Measurements from ENCODE around the gene NEUROD6.

The NEUROD6 gene

GRCh38 chr7:31340603-31341002, at the start of gene NEUROD6:
Gene NEUROD6 (minus strand): TSS chr7:31340726. CDS start chr7:31339268, 1,458 bp downstream.
- DNase-seq: no peak
- in situ Hi-C loops (cut with MboI; ENCODE audit: low pct_unique_long_range_greater_than_20kb, low sequenced_read_pairs): no loop called here

GRCh38 chr7:31384466-31384865, 43.9 kb upstream of the NEUROD6 start:
- in situ Hi-C loops (cut with MboI; ENCODE audit: low pct_unique_long_range_greater_than_20kb, low sequenced_read_pairs): no loop called here

GRCh38 chr7:31382722-31383121, 42.2 kb upstream of the NEUROD6 start:
- no peak for DNase-seq
- in situ Hi-C loops (cut with MboI; ENCODE audit: low pct_unique_long_range_greater_than_20kb, low sequenced_read_pairs): no loop called here

More at GRCh38 chr7:31384466-31384865, 43.9 kb upstream of the NEUROD6 start:
- no peak for DNase-seq

- DNase-seq: peak; percentile 35
- in situ Hi-C loops (cut with MboI; ENCODE audit: low pct_unique_long_range_greater_than_20kb, low sequenced_read_pairs): no loop called here
These were observed 33.1 kb upstream of the NEUROD6 start for GRCh38 chr7:31373337-31374289.

- in situ Hi-C loops (cut with MboI; ENCODE audit: low pct_unique_long_range_greater_than_20kb, low sequenced_read_pairs): no loop called here
These were observed 31.9 kb upstream of the NEUROD6 start for GRCh38 chr7:31372231-31372959.

GRCh38 chr7:31371621-31372020, 31.1 kb upstream of the NEUROD6 start:
- DNase-seq: no peak
- in situ Hi-C loops (cut with MboI; ENCODE audit: low pct_unique_long_range_greater_than_20kb, low sequenced_read_pairs): no loop called here

More at GRCh38 chr7:31372231-31372959, 31.9 kb upstream of the NEUROD6 start:
- no peak for DNase-seq

- no peak for DNase-seq
- in situ Hi-C loops (cut with MboI; ENCODE audit: low pct_unique_long_range_greater_than_20kb, low sequenced_read_pairs): no loop called here
These were observed 30.1 kb upstream of the NEUROD6 start for GRCh38 chr7:31370609-31371008.

- in situ Hi-C loops (cut with MboI; ENCODE audit: low pct_unique_long_range_greater_than_20kb, low sequenced_read_pairs): no loop called here
These were observed 28.1 kb upstream of the NEUROD6 start for GRCh38 chr7:31368620-31369019.

GRCh38 chr7:31363496-31363895, 23.0 kb upstream of the NEUROD6 start:
- no peak for DNase-seq
- in situ Hi-C loops (cut with MboI; ENCODE audit: low pct_unique_long_range_greater_than_20kb, low sequenced_read_pairs): no loop called here

More at GRCh38 chr7:31368620-31369019, 28.1 kb upstream of the NEUROD6 start:
- DNase-seq: no peak

- in situ Hi-C loops (cut with MboI; ENCODE audit: low pct_unique_long_range_greater_than_20kb, low sequenced_read_pairs): no loop called here
- DNase-seq: no peak
These were observed 22.5 kb upstream of the NEUROD6 start for GRCh38 chr7:31363051-31363450.

- no peak for DNase-seq
- in situ Hi-C loops (cut with MboI; ENCODE audit: low pct_unique_long_range_greater_than_20kb, low sequenced_read_pairs): no loop called here
These were observed 21.9 kb upstream of the NEUROD6 start for GRCh38 chr7:31362401-31362800.

GRCh38 chr7:31358467-31358866, 17.9 kb upstream of the NEUROD6 start:
- in situ Hi-C loops (cut with MboI; ENCODE audit: low pct_unique_long_range_greater_than_20kb, low sequenced_read_pairs): no loop called here
- DNase-seq: no peak

- in situ Hi-C loops (cut with MboI; ENCODE audit: low pct_unique_long_range_greater_than_20kb, low sequenced_read_pairs): no loop called here
- no peak for DNase-seq
These were observed 4.9 kb upstream of the NEUROD6 start for GRCh38 chr7:31345421-31345820.

- DNase-seq: no peak
- in situ Hi-C loops (cut with MboI; ENCODE audit: low pct_unique_long_range_greater_than_20kb, low sequenced_read_pairs): no loop called here
These were observed 3.2 kb upstream of the NEUROD6 start for GRCh38 chr7:31343516-31344305.

GRCh38 chr7:31341141-31341540, 615 bp upstream of the NEUROD6 start:
- in situ Hi-C loops (cut with MboI; ENCODE audit: low pct_unique_long_range_greater_than_20kb, low sequenced_read_pairs): no loop called here
- DNase-seq: no peak

- in situ Hi-C loops (cut with MboI; ENCODE audit: low pct_unique_long_range_greater_than_20kb, low sequenced_read_pairs): no loop called here
- no peak for DNase-seq
These were observed 475 bp downstream of the NEUROD6 start for GRCh38 chr7:31340051-31340450.

GRCh38 chr7:31338706-31339105, 1.8 kb downstream of the NEUROD6 start:
- no peak for DNase-seq
- in situ Hi-C loops (cut with MboI; ENCODE audit: low pct_unique_long_range_greater_than_20kb, low sequenced_read_pairs): no loop called here

- no peak for DNase-seq
- in situ Hi-C loops (cut with MboI; ENCODE audit: low pct_unique_long_range_greater_than_20kb, low sequenced_read_pairs): no loop called here
These were observed 3.4 kb downstream of the NEUROD6 start for GRCh38 chr7:31337002-31337565.

Data from KBM-7 (cell line).